SW480 (cell line): Measurements from ENCODE around the gene CKLF.
"Not testable (repeated sequence)": the region's sequence is repeated elsewhere in the genome, so short reads cannot be mapped to it uniquely, and the experiment has no call there.

ENCODE experiments used
- DNase-seq: peaks from one replicate; pipeline ENCODE4 v3.0.0-alpha.2; 2016; ENCODE audit warnings: low spot score

CKLF gene

DNA sequence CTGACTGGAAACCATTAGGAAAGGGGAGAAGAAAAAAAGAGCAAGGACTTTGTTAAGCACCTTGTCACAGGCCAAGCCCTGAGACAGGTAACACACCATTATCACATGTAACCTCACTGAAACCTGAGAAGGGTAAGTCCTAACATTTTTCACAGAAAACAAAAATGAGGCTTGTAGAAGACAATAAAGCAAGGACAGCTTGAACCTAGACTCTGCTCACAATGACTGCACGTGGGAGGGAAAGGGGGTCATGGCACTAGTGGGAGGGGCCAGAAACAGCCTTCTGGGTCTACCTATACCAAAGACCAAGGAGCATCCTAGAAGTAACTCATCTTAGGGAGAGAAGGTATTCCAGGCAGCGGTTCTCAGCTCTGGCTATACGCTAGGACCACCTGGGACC, 10.0 kb upstream of the CKLF start:
- DNase-seq = no peak

- no peak for DNase-seq
Observed at GRCh38 chr16:66543541-66543940, 8.8 kb upstream of the CKLF start.

- DNase-seq = no peak
Observed at GRCh38 chr16:66544016-66544757, 8.2 kb upstream of the CKLF start.

- no peak for DNase-seq
Observed at GRCh38 chr16:66547101-66547989, 5.0 kb upstream of the CKLF start.

DNA sequence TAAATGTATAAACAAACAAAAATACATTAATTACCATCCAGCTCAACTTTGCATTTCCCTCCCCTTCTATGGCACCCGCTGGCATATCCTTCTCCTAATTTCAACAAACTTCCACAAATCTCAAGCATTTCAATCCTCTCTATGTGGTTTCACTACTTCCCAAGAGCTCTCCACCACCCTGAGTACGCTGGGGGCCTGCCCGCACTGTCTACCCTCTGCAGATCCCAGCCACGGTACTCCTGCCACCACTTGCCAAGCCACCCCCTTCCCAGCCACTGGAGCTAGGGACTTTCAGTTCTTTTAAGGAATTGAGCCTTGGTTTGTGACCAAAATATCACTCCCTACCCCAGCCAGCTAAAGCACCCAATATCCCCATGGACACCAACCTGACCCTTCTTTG, 4.3 kb upstream of the CKLF start:
- DNase-seq = no peak

GRCh38 chr16:66548868-66549267, 3.5 kb upstream of the CKLF start:
- no peak for DNase-seq

GRCh38 chr16:66549284-66550131, 2.9 kb upstream of the CKLF start, which contains the start of gene TK2:
Gene TK2, minus strand, starts transcription at chr16:66550122. Its CDS starts 61 bp downstream, at chr16:66550061.
- peak; percentile 8 for DNase-seq

- DNase-seq = peak; percentile 64
Observed at GRCh38 chr16:66551348-66551759, 1.0 kb upstream of the CKLF start.

- no peak for DNase-seq
Observed at GRCh38 chr16:66551788-66552285, 539 bp upstream of the CKLF start.

- DNase-seq = no peak
Observed at GRCh38 chr16:66553223-66553622, 847 bp downstream of the CKLF start.

GRCh38 chr16:66554021-66554420, 1.6 kb downstream of the CKLF start:
- DNase-seq = no peak

- no peak for DNase-seq
Observed at GRCh38 chr16:66554495-66554894, 2.1 kb downstream of the CKLF start.

GRCh38 chr16:66560107-66560506, 7.7 kb downstream of the CKLF start:
- no peak for DNase-seq

- DNase-seq = no peak
Observed at GRCh38 chr16:66561381-66562080, 9.2 kb downstream of the CKLF start.

DNA sequence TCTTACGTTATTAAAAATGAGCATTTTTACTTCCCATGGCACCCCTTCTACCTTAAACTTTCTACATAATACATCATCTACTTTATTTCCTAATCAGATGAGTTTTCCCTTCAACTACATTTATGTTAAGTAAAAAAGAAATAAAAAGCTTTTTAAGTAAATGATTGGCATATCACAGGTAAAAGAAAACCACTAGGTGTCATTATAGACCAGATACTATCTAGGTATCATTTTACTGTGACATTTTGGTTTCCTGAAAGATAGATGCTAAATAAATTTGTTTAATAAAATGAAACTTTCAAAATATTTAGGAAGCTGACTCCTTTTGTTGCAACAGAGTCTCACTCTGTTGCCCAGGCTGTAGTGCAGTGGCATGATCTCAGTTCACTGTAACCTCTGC, 10.0 kb downstream of the CKLF start:
- DNase-seq = no peak

DNA sequence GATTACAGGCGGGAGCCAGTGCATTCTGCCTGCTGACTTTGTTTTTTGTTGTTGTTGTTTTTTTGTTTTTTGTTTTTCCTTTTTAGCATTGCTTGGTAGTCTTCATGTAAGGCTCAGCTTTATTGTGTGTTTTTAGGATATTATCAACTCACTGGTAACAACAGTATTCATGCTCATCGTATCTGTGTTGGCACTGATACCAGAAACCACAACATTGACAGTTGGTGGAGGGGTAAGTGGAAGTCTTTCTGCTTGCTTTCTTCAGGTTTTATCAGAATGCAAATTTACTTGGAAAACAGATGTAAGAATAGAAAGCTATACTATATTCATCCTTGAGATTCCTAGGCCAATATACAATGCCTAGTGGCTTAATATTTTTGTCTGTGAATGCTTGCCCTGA, 10.6 kb downstream of the CKLF start:
- DNase-seq = no peak

GRCh38 chr16:66563574-66564334, 11.4 kb downstream of the CKLF start:
- no peak for DNase-seq

DNA sequence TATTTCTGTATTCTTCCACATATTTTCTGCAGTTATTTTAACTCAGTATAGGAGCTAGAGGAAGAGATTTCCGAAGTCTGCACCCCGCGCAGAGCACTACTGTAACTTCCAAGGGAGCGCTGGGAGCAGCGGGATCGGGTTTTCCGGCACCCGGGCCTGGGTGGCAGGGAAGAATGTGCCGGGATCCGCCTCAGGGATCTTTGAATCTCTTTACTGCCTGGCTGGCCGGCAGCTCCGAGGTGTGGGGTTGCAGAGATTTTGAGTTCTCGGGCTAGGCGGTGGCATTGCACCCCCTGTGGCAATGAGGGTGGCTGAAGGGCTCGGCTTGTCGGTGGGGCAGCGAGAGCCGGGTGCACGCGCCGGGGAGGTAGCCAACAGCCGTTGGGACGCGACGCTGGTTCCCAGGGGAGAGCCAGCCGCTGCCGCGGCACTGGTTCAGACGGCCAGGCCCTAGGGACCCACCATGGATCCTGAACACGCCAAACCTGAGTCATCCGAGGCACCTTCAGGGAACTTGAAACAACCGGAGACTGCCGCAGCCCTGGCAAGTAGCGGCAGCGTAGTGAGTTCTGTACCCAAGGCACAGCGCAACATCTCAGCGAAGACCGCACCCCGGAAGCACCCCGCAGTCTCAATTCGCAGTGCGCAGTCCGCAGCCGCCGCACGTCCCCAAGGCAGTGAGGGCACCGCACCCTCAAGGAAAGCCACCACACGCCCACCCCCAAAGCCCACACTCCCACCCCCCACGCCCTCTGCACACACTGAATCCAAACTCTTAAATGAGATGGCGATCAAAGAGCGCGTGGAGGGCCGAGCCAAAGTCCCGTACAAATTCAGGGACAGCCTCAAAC, 13.9 kb downstream of the CKLF start, which contains the start of gene CMTM1:
Gene CMTM1 (plus strand): TSS at position 389 of the 851 bp plus-strand sequence. CDS start 75 bp downstream, at position 464.
- DNase-seq = no peak

DNA sequence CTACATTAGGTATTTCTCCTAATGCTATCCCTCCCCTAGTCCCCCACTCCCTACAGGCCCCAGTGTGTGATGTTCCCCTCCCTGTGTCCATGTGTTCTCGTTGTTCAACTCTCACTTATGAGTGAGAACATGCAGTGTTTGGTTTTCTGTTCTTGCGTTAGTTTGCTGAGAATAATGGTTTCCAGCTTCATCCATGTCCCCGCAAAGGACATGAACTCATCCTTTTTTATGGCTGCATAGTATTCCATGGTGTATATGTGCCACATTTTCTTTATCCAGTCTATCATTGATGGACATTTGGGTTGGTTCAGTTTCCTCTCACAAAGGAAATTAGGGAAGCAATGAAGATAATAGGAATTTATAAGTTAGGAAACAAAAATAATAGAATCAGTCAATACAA, 14.9 kb downstream of the CKLF start:
- not testable (repeated sequence) for DNase-seq

DNA sequence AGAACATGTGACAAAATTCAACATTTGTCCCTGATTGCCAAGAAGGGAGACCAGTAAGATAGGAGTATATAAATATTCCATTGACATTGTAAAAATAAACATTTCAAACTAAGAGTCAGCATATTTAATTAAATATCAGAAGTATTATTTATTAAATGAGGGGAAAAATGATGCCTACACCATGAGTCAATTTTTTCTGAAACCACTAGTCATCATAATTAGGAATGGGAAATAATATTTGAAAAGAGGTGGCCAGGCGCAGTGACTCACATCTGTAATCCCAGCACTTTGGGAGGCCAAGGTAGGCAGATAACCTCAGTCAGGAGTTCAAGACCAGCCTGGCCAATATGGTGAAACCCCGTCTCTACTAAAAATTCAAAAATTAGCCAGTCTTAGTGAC, 16.0 kb downstream of the CKLF start:
- DNase-seq = no peak
